Endometrial microvascular endothelial cells (primary cell): ENCODE measurements around the gene CLCN5. TPM values are rescaled to one million over a fixed set of nuclear protein-coding genes. Genes with fewer than 3 reads are reported as not detected.

Experiments used
- in situ Hi-C: cut with HindIII; loops from 2 replicates; pipeline ENCODE4 v1.10.0; 2017; ENCODE audit warnings: low sequenced_read_pairs, low pct_unique_long_range_greater_than_20kb; ENCODE audit errors: inconsistent ontology term
- total RNA-seq: library from RNA; depleted of rRNA; stranded (reverse); fragments of >200 nt; gene quantifications from one replicate; pipeline ENCODE4 v1.2.3, GENCODE V29; 2015; ENCODE audit errors: inconsistent ontology term

CLCN5 gene
- total RNA-seq, 1 donor from 2014 or later, result 12.2 TPM

- in situ Hi-C loops, result no loop called here
Observed at GRCh38 chrX:50067435-50068284, 145.3 kb downstream of the CLCN5 start.

DNA sequence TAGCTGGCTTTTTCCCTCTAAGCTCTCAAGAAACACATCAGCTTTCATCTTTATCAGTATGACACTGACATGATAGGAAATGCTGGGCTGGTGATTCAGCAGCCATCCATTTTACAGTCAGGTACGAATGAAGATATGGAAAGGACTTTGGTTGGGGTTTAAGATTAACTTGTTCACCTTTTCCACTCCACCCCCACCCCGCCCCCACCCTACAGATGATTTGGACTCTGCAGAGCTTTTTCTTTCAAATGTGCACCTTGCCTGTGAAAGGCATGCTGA is 145.8 kb downstream of the CLCN5 start:
- in situ Hi-C loops, result no loop called here

DNA sequence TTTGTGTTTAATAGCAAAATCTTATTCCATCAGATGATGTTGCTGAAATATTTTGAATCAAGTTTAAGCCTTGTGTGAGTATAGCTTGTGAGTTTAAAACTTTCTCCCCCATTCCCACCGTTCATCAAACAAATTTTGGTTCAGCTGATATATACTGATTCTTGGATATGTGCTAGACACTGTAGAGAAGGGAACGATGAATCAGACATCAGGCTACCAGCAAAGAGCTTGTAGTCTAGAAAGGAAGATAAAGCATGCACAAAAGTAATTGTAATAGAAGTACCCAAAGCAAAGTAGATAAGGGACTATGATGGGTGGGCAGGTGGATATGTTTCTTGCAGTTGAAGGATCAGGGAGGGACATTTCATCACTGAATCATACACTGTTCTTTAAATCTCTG is 146.5 kb downstream of the CLCN5 start:
- in situ Hi-C loops, result no loop called here

GRCh38 chrX:50071494-50071893 is 149.1 kb downstream of the CLCN5 start:
- in situ Hi-C loops, result no loop called here

DNA sequence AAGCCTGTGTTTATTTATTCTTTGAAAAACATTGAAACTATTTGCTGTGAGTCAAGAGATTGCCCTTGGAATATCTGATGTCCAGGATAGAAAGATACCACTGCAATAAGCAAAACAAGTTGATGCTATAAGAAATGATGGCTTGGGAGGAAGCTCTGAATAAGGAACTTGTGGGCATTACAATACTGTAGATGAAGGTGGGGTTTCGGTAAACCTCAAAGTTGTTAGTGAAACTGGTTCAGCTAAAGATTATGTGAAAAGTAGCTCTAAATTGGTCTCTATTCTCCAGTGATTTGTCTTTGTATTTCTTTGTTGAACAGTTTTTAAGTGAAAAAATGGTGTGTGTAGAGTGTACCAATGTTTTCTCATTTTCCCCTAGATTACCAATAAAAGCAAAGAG is 149.7 kb downstream of the CLCN5 start:
- in situ Hi-C loops, result no loop called here

- in situ Hi-C loops, result no loop called here
Observed at GRCh38 chrX:50073601-50074000, 151.2 kb downstream of the CLCN5 start.

DNA sequence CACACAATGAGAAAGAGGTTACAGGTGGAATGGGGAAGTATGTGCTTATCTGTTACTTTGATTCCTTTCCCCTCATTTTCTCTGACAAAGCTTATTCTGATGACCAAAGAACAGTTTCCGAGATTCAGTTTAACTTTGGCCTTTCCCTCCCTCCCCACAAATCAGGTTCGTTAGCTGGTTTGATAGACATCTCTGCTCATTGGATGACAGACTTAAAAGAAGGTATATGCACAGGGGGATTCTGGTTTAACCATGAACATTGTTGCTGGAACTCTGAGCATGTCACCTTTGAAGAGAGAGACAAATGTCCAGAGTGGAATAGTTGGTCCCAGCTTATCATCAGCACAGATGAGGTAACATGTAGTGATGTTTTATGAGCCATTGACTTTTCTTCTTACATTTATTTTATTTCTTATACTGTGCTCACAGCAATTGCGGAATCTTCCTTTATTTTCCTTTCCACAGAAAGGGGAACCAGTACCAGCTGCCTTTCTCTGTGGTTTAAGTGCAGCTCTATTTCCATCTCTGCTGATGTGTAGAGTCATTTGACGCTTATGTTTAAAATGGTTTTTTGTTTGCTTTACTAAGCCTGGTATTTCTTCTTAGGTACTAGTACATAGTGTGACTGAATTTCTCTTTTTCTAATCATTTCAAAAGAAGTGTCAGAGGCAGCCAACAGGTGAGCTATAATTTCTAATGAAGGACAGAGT is 153.4 kb downstream of the CLCN5 start:
- in situ Hi-C loops, result no loop called here

DNA sequence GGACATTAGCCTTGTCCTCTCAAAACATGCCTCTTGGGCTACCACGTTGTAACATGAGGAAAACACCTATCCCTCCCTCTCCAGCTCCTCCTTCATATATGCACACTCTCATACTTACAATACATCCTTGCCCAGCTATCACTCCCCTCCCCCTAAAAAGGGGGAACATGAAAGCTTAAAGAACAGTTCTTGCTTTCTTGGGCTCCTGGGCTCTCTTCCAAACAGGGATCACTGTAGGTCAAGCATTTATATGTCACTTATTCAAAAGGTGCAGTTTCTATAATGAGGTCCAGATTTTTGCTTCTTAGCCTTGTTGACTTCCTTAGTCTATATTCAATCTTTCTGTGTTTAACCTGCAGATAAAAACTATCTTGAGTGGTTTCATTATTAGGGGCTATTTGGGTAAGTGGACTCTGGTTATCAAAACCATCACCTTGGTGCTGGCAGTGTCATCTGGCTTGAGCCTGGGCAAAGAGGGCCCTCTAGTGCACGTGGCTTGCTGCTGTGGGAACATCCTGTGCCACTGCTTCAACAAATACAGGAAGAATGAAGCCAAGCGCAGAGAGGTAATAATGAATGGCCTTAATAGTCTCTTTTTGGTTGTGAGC is 159.0 kb downstream of the CLCN5 start:
- in situ Hi-C loops, result no loop called here

DNA sequence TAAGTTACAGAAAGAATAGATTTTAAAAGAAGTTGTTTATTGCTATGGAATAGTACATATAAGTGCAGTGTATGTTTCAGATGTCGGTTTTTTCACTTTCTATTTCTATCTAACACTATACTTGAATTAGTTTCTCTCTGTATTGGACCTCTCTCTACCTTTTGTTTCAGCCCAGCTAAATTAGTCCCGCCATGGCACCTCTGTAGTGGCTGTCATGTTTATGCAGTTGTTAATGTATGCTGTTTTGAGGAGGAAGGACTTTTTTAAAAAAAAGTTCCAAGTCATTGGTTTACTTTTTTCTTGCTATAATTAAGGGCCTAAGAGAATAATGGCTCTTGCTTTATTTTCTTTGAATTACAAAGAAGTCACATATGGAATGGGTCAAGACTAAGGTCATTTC is 160.3 kb downstream of the CLCN5 start:
- in situ Hi-C loops, result no loop called here

GRCh38 chrX:50088645-50089044 is 166.2 kb downstream of the CLCN5 start:
- in situ Hi-C loops, result no loop called here

DNA sequence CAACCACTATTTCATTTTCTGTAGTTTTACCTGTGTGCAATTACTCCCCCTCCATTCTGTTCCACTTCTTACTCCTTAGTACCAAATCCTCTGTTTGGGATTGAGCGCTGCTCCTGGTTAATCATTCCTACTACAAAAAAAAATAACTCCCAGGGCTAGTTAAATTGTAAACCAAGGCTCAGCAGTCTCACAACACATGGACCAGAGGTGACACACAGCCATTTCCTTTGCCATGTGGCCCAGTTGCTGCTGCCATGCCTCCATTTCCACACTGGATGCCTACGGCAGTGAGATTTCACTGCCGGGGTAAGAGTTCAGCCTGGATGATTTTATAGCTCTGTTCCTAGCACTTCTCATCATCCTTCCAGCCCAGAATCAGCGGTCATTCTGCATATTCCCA is 171.2 kb downstream of the CLCN5 start:
- in situ Hi-C loops, result no loop called here

- in situ Hi-C loops, result no loop called here
Observed at GRCh38 chrX:50097071-50097470, 174.7 kb downstream of the CLCN5 start.

DNA sequence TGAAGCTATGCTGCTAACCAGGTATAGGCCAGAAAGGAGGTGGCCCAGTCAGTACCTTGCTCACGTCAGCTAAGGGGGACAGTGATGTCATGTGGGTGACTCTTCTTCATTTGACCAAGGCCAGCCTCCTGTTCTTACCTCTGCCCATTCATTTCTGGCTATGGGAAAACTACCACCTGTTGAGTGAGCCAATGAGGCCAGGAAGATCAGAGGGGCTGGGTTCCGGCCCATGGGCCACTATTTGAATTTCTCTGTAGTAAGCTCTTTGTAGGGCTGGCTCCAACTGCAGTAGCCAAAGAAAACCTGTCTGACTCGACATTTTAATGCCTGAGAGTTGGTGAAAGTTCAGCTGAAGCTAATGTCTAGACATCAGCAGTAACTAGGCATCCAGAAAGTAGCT is 175.8 kb downstream of the CLCN5 start:
- in situ Hi-C loops, result no loop called here

- in situ Hi-C loops, result no loop called here
Observed at GRCh38 chrX:50098749-50099148, 176.4 kb downstream of the CLCN5 start.

- in situ Hi-C loops, result no loop called here
Observed at GRCh38 chrX:50099331-50099730, 176.9 kb downstream of the CLCN5 start.

DNA sequence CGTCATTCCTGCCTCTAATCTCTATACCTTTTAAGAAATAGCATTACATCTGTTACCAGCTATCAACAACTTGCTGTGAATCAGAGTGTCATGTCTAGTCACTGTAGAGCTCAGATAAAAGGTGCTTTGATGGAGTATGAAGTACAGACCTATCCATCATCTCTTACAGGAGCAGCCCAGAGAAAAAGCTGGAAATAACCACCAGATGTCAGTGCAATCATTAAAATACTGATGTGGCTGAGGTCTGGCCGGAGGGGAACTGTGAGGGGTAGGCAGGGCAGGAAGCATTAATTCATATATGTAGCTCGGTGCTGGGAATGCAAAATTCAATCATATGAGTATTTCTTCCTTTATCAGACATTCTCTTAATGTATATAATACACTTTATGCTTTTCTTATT is 177.8 kb downstream of the CLCN5 start:
- in situ Hi-C loops, result no loop called here

DNA sequence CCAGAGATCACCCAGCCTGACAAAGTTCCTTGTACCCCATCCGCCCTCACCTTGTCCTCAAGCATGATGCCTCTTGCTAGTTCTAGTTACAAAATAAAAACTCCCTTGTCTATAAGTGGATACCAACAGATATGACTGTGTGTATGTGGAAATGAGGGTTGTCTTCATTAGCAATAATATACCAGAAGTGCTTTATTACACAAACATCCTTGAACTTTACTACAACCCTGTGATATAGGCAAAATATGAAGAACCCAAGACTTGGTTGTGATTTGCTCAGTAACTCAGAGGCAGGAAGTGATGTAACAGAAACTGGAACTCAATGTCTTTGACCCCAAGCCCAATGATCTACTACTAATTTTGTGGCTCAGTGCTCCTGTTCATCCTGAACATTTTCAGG is 180.8 kb downstream of the CLCN5 start:
- in situ Hi-C loops, result no loop called here

DNA sequence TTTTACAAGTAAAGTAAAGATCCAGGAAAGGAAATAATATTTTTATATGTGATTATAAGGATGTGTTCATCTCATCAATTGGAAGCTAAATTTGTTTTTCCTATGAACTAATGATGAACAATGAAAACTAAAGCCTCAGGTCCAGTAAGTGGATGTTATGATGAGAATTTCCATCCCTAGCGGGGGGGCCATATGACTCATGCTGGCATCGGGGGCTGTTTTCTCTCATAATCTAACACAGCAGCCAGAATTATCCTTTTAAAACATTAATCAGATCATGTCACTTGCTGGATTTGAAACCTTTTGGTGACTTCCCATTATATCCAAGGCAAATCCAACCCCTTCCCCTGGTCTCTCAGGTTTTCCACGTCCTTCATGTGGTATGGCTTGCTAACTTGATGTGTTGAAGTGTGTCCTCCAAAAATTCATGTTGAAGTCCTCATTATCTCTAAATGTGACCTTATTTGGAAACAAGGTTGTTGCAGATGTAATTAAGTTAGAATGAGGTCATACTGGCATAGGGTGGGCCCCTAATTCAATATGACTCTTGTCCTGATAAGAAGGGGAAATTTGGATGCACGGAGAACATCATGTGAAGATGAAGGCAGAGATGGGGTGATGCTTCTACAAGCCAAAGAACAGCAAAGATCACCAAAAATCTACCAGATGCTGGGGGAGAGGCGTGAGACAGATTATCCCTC is 181.6 kb downstream of the CLCN5 start:
- in situ Hi-C loops, result no loop called here

GRCh38 chrX:50106051-50106675 is 183.8 kb downstream of the CLCN5 start:
- in situ Hi-C loops, result no loop called here
